22Rv1 (cell line): ENCODE results near the gene FGFR1OP2.

Experiments used
- ZFX ChIP-seq: fragments of 450-650 bp; IDR thresholded peaks from 2 replicates; pipeline ENCODE4 v1.6.1; 2017; ENCODE audit warnings: antibody characterized with exemption, borderline replicate concordance
- TF ChIP-seq, protein P1 (sequence below): fragments of 450-650 bp; IDR thresholded peaks from 2 replicates; pipeline ENCODE4 v1.5.1; 2017; ENCODE audit warnings: mild to moderate bottlenecking

DNA sequence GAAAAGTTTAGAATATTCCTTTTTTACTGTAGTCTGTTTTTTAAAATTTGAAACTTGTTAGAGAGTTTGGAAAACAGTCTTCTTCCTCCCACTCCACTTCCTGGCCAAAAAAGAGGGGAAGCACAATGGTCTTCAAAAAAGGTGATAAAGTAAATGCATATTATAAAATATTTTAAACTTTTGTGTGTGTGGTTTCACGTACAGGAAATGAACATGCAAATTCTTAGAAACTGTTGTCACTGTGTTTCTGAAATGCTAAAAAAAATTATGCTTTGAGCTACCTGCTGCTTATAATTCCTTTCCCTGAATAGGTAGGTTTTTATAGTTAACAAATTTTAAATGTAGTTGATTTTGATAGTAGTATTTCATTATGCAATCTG, 2.9 kb downstream of the FGFR1OP2 start:
- TF ChIP-seq, protein P1, sequence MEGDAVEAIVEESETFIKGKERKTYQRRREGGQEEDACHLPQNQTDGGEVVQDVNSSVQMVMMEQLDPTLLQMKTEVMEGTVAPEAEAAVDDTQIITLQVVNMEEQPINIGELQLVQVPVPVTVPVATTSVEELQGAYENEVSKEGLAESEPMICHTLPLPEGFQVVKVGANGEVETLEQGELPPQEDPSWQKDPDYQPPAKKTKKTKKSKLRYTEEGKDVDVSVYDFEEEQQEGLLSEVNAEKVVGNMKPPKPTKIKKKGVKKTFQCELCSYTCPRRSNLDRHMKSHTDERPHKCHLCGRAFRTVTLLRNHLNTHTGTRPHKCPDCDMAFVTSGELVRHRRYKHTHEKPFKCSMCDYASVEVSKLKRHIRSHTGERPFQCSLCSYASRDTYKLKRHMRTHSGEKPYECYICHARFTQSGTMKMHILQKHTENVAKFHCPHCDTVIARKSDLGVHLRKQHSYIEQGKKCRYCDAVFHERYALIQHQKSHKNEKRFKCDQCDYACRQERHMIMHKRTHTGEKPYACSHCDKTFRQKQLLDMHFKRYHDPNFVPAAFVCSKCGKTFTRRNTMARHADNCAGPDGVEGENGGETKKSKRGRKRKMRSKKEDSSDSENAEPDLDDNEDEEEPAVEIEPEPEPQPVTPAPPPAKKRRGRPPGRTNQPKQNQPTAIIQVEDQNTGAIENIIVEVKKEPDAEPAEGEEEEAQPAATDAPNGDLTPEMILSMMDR, result no peak
- no peak for TF ChIP-seq ZFX
